GM12873 (cell line): ENCODE results near the gene UNC119.

Source experiments
- TF ChIP-seq, protein P1 (sequence below): IDR thresholded peaks from 2 replicates; pipeline ENCODE4 v1.5.1; 2012; ENCODE audit warnings: low read depth, mild to moderate bottlenecking, moderate library complexity, low read length, control low read depth; ENCODE audit not compliant: insufficient read depth; ENCODE audit errors: missing control alignments

Gene UNC119

DNA sequence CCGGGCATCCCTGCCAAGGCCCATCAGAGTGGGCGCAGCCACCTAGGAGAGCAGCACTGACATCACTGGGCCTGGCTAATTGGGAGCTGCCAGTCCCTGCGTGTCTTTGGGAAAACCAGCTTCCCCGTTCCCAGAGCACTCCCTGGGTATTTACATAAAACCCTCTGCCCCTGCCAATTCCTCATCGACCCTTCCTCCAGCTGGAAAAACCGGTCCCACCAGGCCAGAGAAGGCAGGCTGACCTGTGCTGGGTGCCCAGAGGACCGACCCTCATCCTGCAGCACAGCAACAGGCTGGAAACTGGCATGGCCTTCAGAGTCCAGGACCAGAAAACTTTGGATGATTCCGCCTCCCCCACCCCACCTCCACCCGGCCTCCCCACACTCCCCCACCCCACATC is 54.5 kb downstream of the UNC119 start:
- TF ChIP-seq, protein P1, sequence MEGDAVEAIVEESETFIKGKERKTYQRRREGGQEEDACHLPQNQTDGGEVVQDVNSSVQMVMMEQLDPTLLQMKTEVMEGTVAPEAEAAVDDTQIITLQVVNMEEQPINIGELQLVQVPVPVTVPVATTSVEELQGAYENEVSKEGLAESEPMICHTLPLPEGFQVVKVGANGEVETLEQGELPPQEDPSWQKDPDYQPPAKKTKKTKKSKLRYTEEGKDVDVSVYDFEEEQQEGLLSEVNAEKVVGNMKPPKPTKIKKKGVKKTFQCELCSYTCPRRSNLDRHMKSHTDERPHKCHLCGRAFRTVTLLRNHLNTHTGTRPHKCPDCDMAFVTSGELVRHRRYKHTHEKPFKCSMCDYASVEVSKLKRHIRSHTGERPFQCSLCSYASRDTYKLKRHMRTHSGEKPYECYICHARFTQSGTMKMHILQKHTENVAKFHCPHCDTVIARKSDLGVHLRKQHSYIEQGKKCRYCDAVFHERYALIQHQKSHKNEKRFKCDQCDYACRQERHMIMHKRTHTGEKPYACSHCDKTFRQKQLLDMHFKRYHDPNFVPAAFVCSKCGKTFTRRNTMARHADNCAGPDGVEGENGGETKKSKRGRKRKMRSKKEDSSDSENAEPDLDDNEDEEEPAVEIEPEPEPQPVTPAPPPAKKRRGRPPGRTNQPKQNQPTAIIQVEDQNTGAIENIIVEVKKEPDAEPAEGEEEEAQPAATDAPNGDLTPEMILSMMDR = no peak
